OCI-LY1 (cell line): ENCODE data around the gene RIN3.

Experiments
- H2AFZ ChIP-seq: fragments of 200-600 bp; sonication (generic), shearing (Covaris generic); 2 replicates; pipeline ENCODE4 v1.6.0; 2014; ENCODE audit warnings: antibody characterized with exemption, mild to moderate bottlenecking, low read length
- H3F3A ChIP-seq: fragments of 200-600 bp; sonication (generic), shearing (Covaris generic); 2 replicates; pipeline ENCODE4 v1.6.0; 2014; ENCODE audit warnings: mild to moderate bottlenecking, antibody characterized with exemption, low read length, moderate library complexity; ENCODE audit not compliant: insufficient read depth
- H3K27ac ChIP-seq: fragments of 200-600 bp; sonication (generic); 2 replicates; pipeline ENCODE4 v1.5.1; 2014; ENCODE audit warnings: low read length, mixed run types, mild to moderate bottlenecking, low read depth; ENCODE audit not compliant: poor library complexity, severe bottlenecking
- H3K27me3 ChIP-seq: fragments of 200-600 bp; sonication (generic); 2 replicates; pipeline ENCODE4 v1.6.0; 2014; ENCODE audit warnings: antibody characterized with exemption, mild to moderate bottlenecking, low read length, moderate library complexity; ENCODE audit not compliant: insufficient read depth
- H3K36me3 ChIP-seq: fragments of 200-600 bp; sonication (generic); 2 replicates; pipeline ENCODE4 v1.6.1; 2014; ENCODE audit warnings: mild to moderate bottlenecking, antibody characterized with exemption, low read length, moderate library complexity, mixed read lengths; ENCODE audit not compliant: insufficient read depth
- H3K4me1 ChIP-seq: fragments of 200-600 bp; sonication (generic); 2 replicates; pipeline ENCODE4 v1.5.1; 2014; ENCODE audit warnings: mild to moderate bottlenecking, low read length, moderate library complexity; ENCODE audit not compliant: insufficient read depth, severe bottlenecking
- H3K4me2 ChIP-seq: fragments of 200-600 bp; sonication (generic), shearing (Covaris generic); 2 replicates; pipeline ENCODE4 v1.6.1; 2014; ENCODE audit warnings: low read length
- H3K4me3 ChIP-seq: fragments of 200-600 bp; sonication (generic); 2 replicates; pipeline ENCODE4 v1.5.1; 2014; ENCODE audit warnings: low read length, low read depth, mild to moderate bottlenecking, mixed read lengths; ENCODE audit not compliant: poor library complexity, severe bottlenecking
- H3K79me2 ChIP-seq: fragments of 200-600 bp; shearing (Covaris generic); 2 replicates; pipeline ENCODE4 v1.6.1; 2016; ENCODE audit warnings: mixed run types, low read length, mixed read lengths; ENCODE audit not compliant: insufficient read depth
- H3K9ac ChIP-seq: fragments of 200-600 bp; sonication (generic), shearing (Covaris generic); 2 replicates; pipeline ENCODE4 v1.6.1; 2014; ENCODE audit warnings: mild to moderate bottlenecking, low read length, mixed read lengths
- H3K9me2 ChIP-seq: fragments of 200-600 bp; sonication (generic), shearing (Covaris generic); 2 replicates; pipeline ENCODE4 v1.6.1; 2014; ENCODE audit warnings: low read depth, mild to moderate bottlenecking, low read length, mixed read lengths
- H3K9me3 ChIP-seq: fragments of 200-600 bp; shearing (Covaris generic); 2 replicates; pipeline ENCODE4 v1.6.1; 2014; ENCODE audit warnings: low read length, mixed read lengths
- H4K20me1 ChIP-seq: fragments of 200-600 bp; sonication (generic), shearing (Covaris generic); 2 replicates; pipeline ENCODE4 v1.6.0; 2016; ENCODE audit warnings: mild to moderate bottlenecking, low read length; ENCODE audit not compliant: insufficient read depth
- CTCF ChIP-seq: fragments of 200-600 bp; sonication (generic), shearing (Covaris generic); IDR thresholded peaks from 2 replicates; pipeline ENCODE4 v1.5.1; 2017; ENCODE audit warnings: mild to moderate bottlenecking, antibody characterized with exemption, low read length, moderate library complexity, mixed read lengths
- EZH2 ChIP-seq: fragments of 200-600 bp; sonication (generic), shearing (Covaris generic); IDR thresholded peaks from 2 replicates; pipeline ENCODE4 v1.8.0; 2017; ENCODE audit warnings: borderline replicate concordance, mixed run types, mild to moderate bottlenecking, antibody characterized with exemption, low read length, moderate library complexity, mixed read lengths

The RIN3 gene

GRCh38 chr14:92472860-92473259 is 40.7 kb upstream of the RIN3 start:
- no peak overlapping the region for H3K9ac ChIP-seq
- no peaks in the 10 kb centered on the region for H3K36me3 ChIP-seq
- no peak overlapping the region for H2AFZ ChIP-seq
- H3K9me3 ChIP-seq = no peaks in the 10 kb centered on the region
- TF ChIP-seq CTCF (no peak), EZH2 (no peak)
- H3K9me2 ChIP-seq = no peaks in the 10 kb centered on the region
- no peaks in the 10 kb centered on the region for H3K4me1 ChIP-seq
- no peak overlapping the region for H3K4me2 ChIP-seq
- H3K27ac ChIP-seq = no peak overlapping the region
- no peaks in the 10 kb centered on the region for H3K27me3 ChIP-seq
- no peak overlapping the region for H3K4me3 ChIP-seq
- no peaks in the 10 kb centered on the region for H3F3A ChIP-seq
- no peaks in the 10 kb centered on the region for H4K20me1 ChIP-seq
- no peaks in the 10 kb centered on the region for H3K79me2 ChIP-seq

DNA sequence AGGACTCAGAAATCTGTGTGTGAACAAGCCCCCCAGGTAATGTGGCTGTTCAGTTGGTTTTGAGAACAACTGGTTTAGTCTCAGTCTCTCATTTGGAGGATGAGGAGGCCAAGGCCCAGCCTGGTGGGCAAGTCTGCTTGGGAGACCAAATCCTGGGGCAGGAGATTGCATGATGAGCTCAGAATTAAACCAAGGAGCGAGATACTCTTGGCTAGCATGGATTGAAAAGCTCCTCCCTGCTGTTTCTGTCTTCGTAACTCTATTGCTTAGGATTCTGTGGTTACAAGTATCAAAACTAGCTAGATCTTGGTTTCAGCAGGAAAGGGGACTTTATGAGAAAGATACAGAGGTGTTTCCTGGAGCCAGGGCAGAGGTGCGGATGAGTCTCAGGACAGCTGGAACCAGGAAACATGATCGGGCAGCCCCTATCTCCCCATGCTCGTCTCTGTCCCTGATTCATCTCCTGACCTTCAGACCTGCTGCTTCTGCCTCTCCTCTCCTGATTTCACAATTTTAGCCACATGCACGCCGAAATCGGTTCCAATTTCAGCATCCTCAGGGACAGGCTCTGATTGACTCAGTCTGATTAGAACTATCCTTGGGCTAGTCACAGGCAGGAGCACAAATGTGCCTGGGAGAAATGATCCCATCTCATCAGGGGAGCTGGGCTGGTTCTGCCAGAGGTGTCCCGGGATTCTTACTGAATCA is 40.2 kb upstream of the RIN3 start:
- H2AFZ ChIP-seq = no peak overlapping the region
- no peaks in the 10 kb centered on the region for H3F3A ChIP-seq
- H4K20me1 ChIP-seq = no peaks in the 10 kb centered on the region
- H3K79me2 ChIP-seq = no peaks in the 10 kb centered on the region
- no peak for TF ChIP-seq CTCF
- TF ChIP-seq EZH2 = no peak
- no peak overlapping the region for H3K9ac ChIP-seq
- no peak overlapping the region for H3K27ac ChIP-seq
- H3K36me3 ChIP-seq = no peaks in the 10 kb centered on the region
- no peak overlapping the region for H3K4me2 ChIP-seq
- no peaks in the 10 kb centered on the region for H3K27me3 ChIP-seq
- no peaks in the 10 kb centered on the region for H3K9me3 ChIP-seq
- no peak overlapping the region for H3K4me3 ChIP-seq
- no peaks in the 10 kb centered on the region for H3K9me2 ChIP-seq
- H3K4me1 ChIP-seq = no peaks in the 10 kb centered on the region

- Histone ChIP-seq H3K79me2 (no peaks in the 10 kb centered on the region), H4K20me1 (no peaks in the 10 kb centered on the region), H3K27me3 (no peaks in the 10 kb centered on the region), H3K36me3 (no peaks in the 10 kb centered on the region), H3K9me3 (no peaks in the 10 kb centered on the region), H3K9me2 (no peaks in the 10 kb centered on the region), H3K4me2 (no peak overlapping the region), H3K4me3 (no peak overlapping the region), H3K9ac (no peak overlapping the region), H3K4me1 (no peaks in the 10 kb centered on the region), H2AFZ (no peak overlapping the region), H3F3A (no peaks in the 10 kb centered on the region), H3K27ac (no peak overlapping the region)
- TF ChIP-seq EZH2 (no peak), CTCF (no peak)
These were observed 39.5 kb upstream of the RIN3 start for GRCh38 chr14:92473969-92474535.
